Neural crest cell (in vitro differentiated cells): Measurements from ENCODE around the gene OR4F6. TPM values are rescaled to one million over a fixed set of nuclear protein-coding genes. Genes with fewer than 3 reads are reported as not detected.
"Not testable (repeated sequence)": the region's sequence is repeated elsewhere in the genome, so short reads cannot be mapped to it uniquely, and the experiment has no call there.

Source experiments
- DNase-seq: peaks from one replicate; pipeline ENCODE4 v3.0.0; 2021; ENCODE audit warnings: low read depth, mixed read lengths, low spot score
- H3K27ac Mint-ChIP-seq: one replicate; pipeline ENCODE4 v1.8.0; 2021; ENCODE audit warnings: mild to moderate bottlenecking, mixed read lengths; ENCODE audit not compliant: unreplicated experiment
- H3K27me3 Mint-ChIP-seq: 2 replicates; pipeline ENCODE4 v1.8.0; 2021; ENCODE audit warnings: low read depth, mild to moderate bottlenecking, mixed read lengths
- H3K36me3 Mint-ChIP-seq: 2 replicates; pipeline ENCODE4 v1.8.0; 2021; ENCODE audit warnings: low read depth, mild to moderate bottlenecking, mixed read lengths
- H3K4me1 Mint-ChIP-seq: 2 replicates; pipeline ENCODE4 v1.8.0; 2021; ENCODE audit warnings: mixed read lengths
- H3K4me3 Mint-ChIP-seq: one replicate; pipeline ENCODE4 v1.8.0; 2021; ENCODE audit warnings: mild to moderate bottlenecking, mixed read lengths
- H3K9me3 Mint-ChIP-seq: 2 replicates; pipeline ENCODE4 v1.8.0; 2021; ENCODE audit warnings: mixed read lengths
- CTCF ChIP-seq: fragments of 200-600 bp; sonication (generic); conservative IDR thresholded peaks from 2 replicates; pipeline ENCODE4 v1.5.0; 2021; ENCODE audit warnings: antibody characterized with exemption, mild to moderate bottlenecking
- total RNA-seq: library from RNA; stranded (reverse); gene quantifications from 2 replicates; pipeline ENCODE4 v1.2.1, GENCODE V29; 2021

Gene OR4F6
- total RNA-seq, 1 donor from 2014 or later = not detected

GRCh38 chr15:101773496-101774100 lies 29.7 kb upstream of the OR4F6 start:
- DNase-seq = no peak
- H3K27me3 Mint-ChIP-seq = peaks cover 11% of the 10 kb centered on the region
- H3K27ac Mint-ChIP-seq = no peak overlapping the region
- no peaks in the 10 kb centered on the region for H3K4me1 Mint-ChIP-seq
- no peaks in the 10 kb centered on the region for H3K9me3 Mint-ChIP-seq
- H3K4me3 Mint-ChIP-seq = no peak overlapping the region
- TF ChIP-seq CTCF = no peak
- no peaks in the 10 kb centered on the region for H3K36me3 Mint-ChIP-seq

DNA sequence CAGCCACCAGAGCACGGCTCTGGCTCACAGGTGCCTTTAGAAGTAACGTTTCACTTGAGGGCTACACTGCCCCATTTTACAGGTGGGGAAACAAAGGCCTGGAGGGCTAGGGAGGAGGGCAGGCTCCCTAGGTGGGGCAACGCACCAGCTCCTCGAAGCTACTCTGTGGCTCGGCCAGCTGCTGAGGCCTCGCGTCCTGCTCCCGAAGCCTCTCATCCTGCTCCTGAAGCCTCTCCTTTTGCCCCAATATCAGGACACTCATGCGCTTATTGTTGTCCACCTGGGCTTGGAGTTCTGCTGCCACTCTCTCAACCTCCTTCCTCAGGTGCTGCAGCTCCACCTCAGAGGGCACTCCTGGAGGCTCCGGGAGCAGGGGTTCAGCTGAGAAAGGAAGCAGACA lies 28.2 kb upstream of the OR4F6 start:
- Mint-ChIP-seq H3K27ac (no peak overlapping the region), H3K4me1 (no peaks in the 10 kb centered on the region), H3K4me3 (no peak overlapping the region), H3K27me3 (peaks cover 17% of the 10 kb centered on the region), H3K9me3 (no peaks in the 10 kb centered on the region), H3K36me3 (no peaks in the 10 kb centered on the region)
- no peak for TF ChIP-seq CTCF
- DNase-seq = no peak

DNA sequence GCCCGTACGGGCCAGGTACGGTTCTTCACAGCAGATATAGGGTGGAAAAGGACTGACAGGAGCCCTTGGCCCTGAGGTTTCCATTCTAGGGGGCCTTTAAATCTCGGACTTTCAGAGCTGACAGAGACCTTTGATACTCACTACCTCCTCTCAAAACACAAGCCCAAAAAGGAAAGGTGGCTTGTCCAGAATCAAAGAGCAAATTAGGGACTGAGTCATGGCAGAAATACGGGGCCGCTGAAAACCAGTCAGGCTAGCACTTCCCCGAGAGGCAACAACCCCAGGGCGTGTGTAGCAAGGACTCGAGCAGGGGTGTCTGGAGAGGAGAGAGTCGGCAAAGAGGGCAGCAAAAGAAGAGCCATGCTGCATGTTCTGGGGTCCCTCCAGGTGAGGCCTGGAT lies 24.7 kb upstream of the OR4F6 start:
- not testable (repeated sequence) for H3K4me3 Mint-ChIP-seq, H3K27ac Mint-ChIP-seq, H3K9me3 Mint-ChIP-seq, H3K36me3 Mint-ChIP-seq, H3K4me1 Mint-ChIP-seq, DNase-seq
- peaks cover 33% of the 10 kb centered on the region for H3K27me3 Mint-ChIP-seq

GRCh38 chr15:101780225-101780624 lies 23.1 kb upstream of the OR4F6 start:
- DNase-seq, H3K36me3 Mint-ChIP-seq, H3K4me1 Mint-ChIP-seq, H3K4me3 Mint-ChIP-seq, H3K27ac Mint-ChIP-seq, H3K9me3 Mint-ChIP-seq: not testable (repeated sequence)
- H3K27me3 Mint-ChIP-seq = peaks cover 49% of the 10 kb centered on the region

- Mint-ChIP-seq H3K4me3 (no peak overlapping the region), H3K36me3 (no peaks in the 10 kb centered on the region), H3K27ac (no peak overlapping the region), H3K4me1 (no peaks in the 10 kb centered on the region), H3K9me3 (no peaks in the 10 kb centered on the region), H3K27me3 (peaks cover 66% of the 10 kb centered on the region)
- no peak for DNase-seq
- TF ChIP-seq CTCF = no peak
These were observed 21.4 kb upstream of the OR4F6 start for GRCh38 chr15:101781928-101782327.

DNA sequence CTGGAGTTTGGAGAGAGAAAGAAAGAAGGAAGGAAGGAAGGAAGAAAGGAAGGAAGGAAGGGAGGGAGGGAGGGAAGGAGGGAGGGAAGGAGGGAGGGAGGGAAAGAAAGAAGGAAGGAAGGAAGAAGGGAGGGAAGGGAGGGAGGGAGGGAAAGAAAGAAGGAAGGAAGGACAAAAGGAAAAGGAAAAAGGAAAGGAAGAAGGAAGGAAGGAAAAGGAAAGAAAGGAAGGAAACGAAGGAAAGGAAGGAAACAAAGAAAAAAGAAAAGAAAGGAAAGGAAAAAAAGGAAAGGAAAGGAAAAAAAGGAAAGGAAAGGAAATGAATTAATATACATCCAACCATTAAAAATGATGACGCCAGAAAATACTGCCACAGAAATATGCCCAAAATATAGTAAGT lies 18.7 kb upstream of the OR4F6 start:
- no peak for TF ChIP-seq CTCF
- no peaks in the 10 kb centered on the region for H3K36me3 Mint-ChIP-seq
- DNase-seq = no peak
- H3K9me3 Mint-ChIP-seq = no peaks in the 10 kb centered on the region
- H3K4me1 Mint-ChIP-seq = no peaks in the 10 kb centered on the region
- H3K4me3 Mint-ChIP-seq = no peak overlapping the region
- peaks cover 64% of the 10 kb centered on the region for H3K27me3 Mint-ChIP-seq
- no peak overlapping the region for H3K27ac Mint-ChIP-seq

DNA sequence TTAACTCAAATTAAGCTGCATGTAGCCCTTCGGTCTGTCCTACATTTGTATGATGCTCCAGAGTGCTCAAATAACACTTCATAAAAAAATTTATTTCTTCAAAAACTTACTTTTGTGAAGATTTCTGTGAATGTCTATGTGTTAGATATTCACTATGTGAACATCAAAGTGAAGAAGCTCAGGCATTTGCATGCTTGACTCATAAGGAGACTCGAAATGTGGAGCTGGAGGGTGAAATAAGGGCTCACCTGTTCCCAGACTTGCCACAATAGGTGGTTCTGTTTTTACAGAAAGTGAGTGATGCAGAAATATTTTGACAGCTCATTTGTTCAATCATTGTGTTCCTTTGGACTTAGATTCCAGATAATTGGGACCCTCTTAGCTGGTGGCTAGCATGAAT lies 16.9 kb upstream of the OR4F6 start:
- DNase-seq, H3K4me1 Mint-ChIP-seq, H3K4me3 Mint-ChIP-seq, H3K36me3 Mint-ChIP-seq, H3K27ac Mint-ChIP-seq, H3K9me3 Mint-ChIP-seq: not testable (repeated sequence)
- peaks cover 67% of the 10 kb centered on the region for H3K27me3 Mint-ChIP-seq

GRCh38 chr15:101788001-101788400 lies 15.3 kb upstream of the OR4F6 start:
- peaks cover 71% of the 10 kb centered on the region for H3K27me3 Mint-ChIP-seq
- H3K9me3 Mint-ChIP-seq, H3K4me1 Mint-ChIP-seq, H3K36me3 Mint-ChIP-seq, H3K27ac Mint-ChIP-seq, H3K4me3 Mint-ChIP-seq, DNase-seq: not testable (repeated sequence)

GRCh38 chr15:101788503-101789269 lies 14.6 kb upstream of the OR4F6 start:
- H3K27me3 Mint-ChIP-seq = peaks cover 65% of the 10 kb centered on the region
- H3K27ac Mint-ChIP-seq, H3K9me3 Mint-ChIP-seq, H3K4me1 Mint-ChIP-seq, H3K36me3 Mint-ChIP-seq, H3K4me3 Mint-ChIP-seq, DNase-seq: not testable (repeated sequence)

GRCh38 chr15:101790748-101791147 lies 12.6 kb upstream of the OR4F6 start:
- H3K4me3 Mint-ChIP-seq, H3K27ac Mint-ChIP-seq, DNase-seq, H3K4me1 Mint-ChIP-seq, H3K9me3 Mint-ChIP-seq, H3K36me3 Mint-ChIP-seq: not testable (repeated sequence)
- peaks cover 59% of the 10 kb centered on the region for H3K27me3 Mint-ChIP-seq
